NCI-H2107 treated with DMSO at 0.1 percent for 48 hours (cell line): ENCODE results near the gene AUTS2.

Experiments used
- DNase-seq: peaks from one replicate; lab custom pipeline; 2025; ENCODE audit not compliant: unreplicated experiment; lab: John Stamatoyannopoulos, UW

The AUTS2 gene

DNA sequence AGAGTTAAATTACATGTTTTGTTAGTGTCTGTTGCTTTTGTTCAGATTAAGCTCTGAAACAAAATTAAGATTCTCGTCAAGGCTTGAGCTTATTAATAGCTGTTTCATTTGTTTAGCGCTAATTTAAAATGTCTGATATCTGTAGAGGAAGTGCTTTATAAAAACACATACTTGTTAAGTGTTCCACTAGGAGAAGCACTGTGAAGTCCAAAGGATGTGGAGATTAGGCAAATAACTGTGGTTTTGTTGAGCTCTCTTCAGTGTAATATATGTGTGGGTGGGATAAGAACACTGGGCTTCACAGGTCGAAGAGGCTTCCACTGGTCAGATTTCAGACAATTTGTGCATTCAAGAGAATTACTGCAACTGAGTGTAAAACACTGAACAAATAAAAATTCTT is 242.0 kb downstream of the AUTS2 start:
- DNase-seq: no peak

GRCh38 chr7:69843653-69844052 is 245.4 kb downstream of the AUTS2 start:
- no peak for DNase-seq

- no peak for DNase-seq
These were observed 246.1 kb downstream of the AUTS2 start for GRCh38 chr7:69844264-69844868.

GRCh38 chr7:69845721-69846495 is 247.6 kb downstream of the AUTS2 start:
- DNase-seq: peak; percentile 57

GRCh38 chr7:69847921-69848612 is 249.8 kb downstream of the AUTS2 start:
- peak; percentile 85 for DNase-seq

DNA sequence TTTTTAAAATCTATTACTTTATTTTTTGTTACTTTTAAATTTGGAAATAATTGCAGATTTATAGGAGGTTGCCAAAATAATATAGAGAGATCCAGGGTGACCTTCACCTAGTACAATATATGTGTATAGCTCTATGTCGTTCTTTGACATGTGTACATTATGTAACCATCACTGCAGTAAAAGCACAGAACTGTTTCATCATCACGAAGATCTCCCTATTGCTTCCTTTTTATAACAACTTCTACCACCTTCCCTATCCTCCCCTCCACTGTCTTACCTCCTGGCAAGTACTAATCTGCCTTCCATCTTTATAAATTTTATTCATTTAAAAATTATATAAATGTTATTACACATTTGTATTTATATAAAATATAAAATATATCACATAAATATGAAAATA is 251.0 kb downstream of the AUTS2 start:
- DNase-seq: no peak

DNA sequence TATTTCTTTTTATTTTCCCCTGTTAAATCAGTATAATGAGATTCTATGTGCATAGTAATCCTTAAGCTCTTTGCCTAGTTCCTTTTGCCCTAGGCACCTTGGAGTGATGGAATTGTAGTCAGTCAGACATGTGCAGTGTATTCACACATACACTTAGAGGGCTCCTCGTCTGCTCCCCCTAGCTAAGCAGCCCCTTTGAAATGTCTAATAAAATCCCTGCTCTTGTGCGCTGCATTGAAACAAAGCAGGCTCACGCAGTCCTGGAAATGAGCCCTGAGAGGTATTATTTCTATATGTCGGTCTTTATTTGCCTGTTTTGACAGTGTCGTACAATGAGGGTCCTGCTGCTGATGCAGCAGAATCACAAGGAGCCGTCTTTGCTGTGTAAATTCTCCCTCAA is 258.7 kb downstream of the AUTS2 start:
- DNase-seq: no peak

GRCh38 chr7:69858471-69858870 is 260.2 kb downstream of the AUTS2 start:
- DNase-seq: no peak

GRCh38 chr7:69859342-69859741 is 261.1 kb downstream of the AUTS2 start:
- DNase-seq: peak; percentile 49

DNA sequence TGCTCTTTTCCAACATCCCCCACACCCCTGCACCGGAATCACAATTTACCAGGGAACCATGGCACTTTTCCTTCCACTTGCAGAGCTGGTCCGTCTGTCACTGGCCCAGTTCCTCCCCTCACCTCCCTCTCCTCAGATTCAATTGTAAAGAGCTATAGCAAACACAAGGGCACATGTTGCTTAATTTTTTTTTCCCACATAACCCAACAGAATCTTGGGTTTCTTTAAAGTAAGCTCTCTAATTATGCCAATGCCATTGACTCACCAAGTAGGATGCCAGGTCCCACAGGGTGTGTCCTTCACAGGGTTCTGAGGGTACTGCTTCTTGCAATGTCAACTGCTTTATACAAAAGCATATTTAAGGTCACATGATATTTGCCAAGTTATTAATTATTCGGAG is 262.2 kb downstream of the AUTS2 start:
- DNase-seq: no peak

DNA sequence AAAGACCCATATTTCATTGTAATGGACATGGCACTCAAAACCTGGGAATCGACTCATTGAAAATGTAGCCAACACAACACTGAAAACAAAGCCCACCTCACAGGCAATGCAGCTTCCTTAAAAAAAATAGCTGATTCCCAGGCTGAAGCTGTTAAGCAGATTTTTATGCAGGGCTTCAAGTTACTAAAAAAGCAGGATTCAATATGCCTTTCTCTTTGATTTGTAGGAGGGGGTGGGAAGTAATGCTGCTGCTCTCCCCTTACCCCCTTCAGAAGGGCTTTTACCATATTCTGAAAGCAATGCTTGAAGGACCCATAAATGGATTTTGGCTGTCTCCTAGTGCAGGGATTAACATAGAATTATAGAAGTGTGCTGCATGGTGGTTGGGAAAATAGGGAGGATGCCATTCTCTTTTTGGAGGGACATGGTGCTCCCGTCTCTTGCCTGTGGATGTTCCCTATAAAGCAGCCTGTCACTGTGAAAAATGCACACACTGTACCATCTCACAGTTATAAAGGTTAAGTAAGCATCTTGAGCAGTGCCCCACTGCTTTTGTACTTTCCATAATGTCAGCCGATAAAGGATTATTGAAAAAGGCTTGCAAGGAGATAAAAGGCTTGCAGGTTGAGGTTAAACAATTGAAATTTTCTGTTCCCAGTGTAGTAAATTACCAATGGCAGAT is 262.8 kb downstream of the AUTS2 start:
- DNase-seq: no peak

GRCh38 chr7:69862413-69863064 is 264.3 kb downstream of the AUTS2 start:
- no peak for DNase-seq

- DNase-seq: peak; percentile 66
These were observed 266.0 kb downstream of the AUTS2 start for GRCh38 chr7:69864274-69864673.

DNA sequence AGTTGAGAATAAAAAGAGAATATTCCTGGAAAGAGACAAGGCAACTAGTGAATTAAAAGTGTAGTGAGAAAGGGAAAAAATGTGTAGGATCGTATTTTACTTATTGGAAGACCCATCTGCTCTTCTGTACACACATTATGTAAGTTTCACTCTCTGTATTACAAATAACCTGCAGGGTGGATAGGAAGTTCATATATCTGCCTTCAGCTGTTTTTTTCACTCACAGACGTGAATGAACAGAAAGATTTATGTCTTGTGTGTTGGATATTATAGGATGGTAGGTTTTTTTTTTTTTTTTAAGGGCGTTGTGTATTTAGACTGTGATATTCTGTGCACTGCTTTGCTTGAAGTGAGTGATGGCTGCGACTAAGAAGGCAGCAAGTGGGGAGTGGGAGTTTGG is 266.5 kb downstream of the AUTS2 start:
- DNase-seq: no peak

- no peak for DNase-seq
These were observed 270.6 kb downstream of the AUTS2 start for GRCh38 chr7:69868921-69869320.

DNA sequence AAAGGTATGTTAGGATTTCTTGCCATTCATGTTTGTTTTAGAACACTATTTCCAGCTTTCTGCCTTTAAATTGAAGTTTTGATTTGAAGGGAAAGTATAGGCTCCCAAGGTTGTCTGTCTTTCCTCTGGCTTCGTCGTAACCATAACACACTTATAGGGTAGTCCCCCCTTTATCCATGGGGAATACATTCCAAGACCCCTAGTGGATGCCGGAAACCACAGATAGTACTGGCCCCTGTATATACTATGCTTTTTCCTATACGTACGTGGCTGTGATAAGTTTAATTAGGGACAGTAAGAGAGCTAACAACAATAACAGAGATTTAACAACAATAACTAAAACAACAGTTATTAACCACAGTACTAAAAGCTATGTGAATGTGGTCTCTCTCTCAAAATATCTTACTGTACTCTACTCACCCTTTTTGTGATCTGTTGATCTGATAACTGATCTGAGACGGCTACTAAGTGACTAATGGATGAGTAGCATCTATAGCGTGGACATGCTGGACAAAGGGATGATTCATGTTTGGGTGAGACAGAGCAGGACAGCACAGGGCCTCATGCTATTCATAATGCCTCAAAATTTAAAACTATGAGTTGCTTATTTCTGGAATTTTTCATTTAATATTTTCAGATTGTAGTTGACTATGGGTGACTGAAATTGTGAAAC is 273.1 kb downstream of the AUTS2 start:
- no peak for DNase-seq

- DNase-seq: no peak
These were observed 273.8 kb downstream of the AUTS2 start for GRCh38 chr7:69871886-69872569.

DNA sequence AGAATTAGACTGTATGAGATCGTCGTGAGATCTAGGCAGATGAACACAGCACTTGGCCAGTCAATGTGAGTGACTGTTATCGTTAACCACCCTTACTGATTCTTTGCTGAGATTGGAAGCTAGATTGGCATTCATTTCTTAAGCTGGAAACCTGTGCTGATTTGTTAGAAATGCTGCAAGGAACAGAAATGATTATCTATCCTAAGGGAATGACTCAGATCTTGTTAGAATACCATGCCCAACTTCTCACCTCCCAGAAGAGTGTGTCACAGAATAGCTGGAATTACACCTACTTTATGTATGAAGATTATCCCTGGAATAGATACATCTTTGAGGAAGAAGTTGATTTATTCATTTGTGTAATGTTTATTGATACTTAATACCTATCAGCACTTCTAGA is 275.2 kb downstream of the AUTS2 start:
- no peak for DNase-seq

DNA sequence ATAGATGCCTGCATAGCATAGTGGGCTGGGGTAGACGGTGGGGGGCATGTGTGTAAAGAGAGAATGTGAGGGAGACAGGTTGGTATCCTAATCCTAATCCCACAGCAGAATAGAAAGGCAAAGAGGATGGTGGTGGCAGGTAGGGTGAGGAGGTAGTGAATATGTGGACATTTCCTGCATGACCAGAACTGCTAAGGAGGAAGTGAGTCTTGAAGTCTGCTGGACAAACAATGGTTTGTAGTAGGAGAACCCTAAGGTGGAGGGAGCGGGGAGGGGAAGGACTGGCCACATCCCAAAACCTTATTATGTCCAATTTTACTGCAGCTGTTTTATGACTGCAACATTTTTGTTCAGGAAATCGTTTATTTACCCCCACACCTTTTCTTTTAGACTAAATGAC is 279.7 kb downstream of the AUTS2 start:
- no peak for DNase-seq

- no peak for DNase-seq
These were observed 280.3 kb downstream of the AUTS2 start for GRCh38 chr7:69878591-69878990.
